ENCODE measurements around the gene CDKN1A.

GRCh38 chr6:36695414-36695813 is 16.9 kb downstream of the CDKN1A start:
- no peak for TF ChIP-seq CTCF (IDR thresholded peaks at IDR 0.05 in 2 of 3, conservative IDR thresholded peaks at IDR 0.05 in 1 of 3; ENCODE audit: control insufficient read depth in 2 of 3, extremely low read depth in 1 of 3, insufficient read depth in 1 of 3, low read depth in 3 of 3, low read length in 3 of 3)
- no peak for TF ChIP-seq REST (IDR thresholded peaks at IDR 0.05; ENCODE audit: low read depth, low read length)
- TF ChIP-seq SMAD1 (IDR thresholded peaks at IDR 0.05; ENCODE audit: low read depth, partially characterized antibody), result no peak
- TF ChIP-seq YY1 (IDR thresholded peaks at IDR 0.05; ENCODE audit: low read depth, low read length), result no peak
- no peak for TF ChIP-seq CBX5 (IDR thresholded peaks at IDR 0.05; ENCODE audit: low read depth)
- no peak for TF ChIP-seq TAF1 (IDR thresholded peaks at IDR 0.05; ENCODE audit: borderline replicate concordance, low read depth, low read length)
- no peak for TF ChIP-seq ZNF274 (IDR thresholded peaks at IDR 0.05; ENCODE audit: insufficient read depth, insufficient read length)
- TF ChIP-seq RFX5 (IDR thresholded peaks at IDR 0.05; ENCODE audit: low read depth, low read length), result no peak
- TF ChIP-seq NRF1 (conservative IDR thresholded peaks at IDR 0.05; ENCODE audit: low read depth, low read length), result no peak
- no peak for TF ChIP-seq ZNF24 (IDR thresholded peaks at IDR 0.05)
- no peak for TF ChIP-seq POLR2AphosphoS5 (IDR thresholded peaks at IDR 0.05; ENCODE audit: low read length)
- no peak for TF ChIP-seq POLR2A (IDR thresholded peaks at IDR 0.05; ENCODE audit: low read depth, low read length)
- no peak for TF ChIP-seq ZNF622 (IDR thresholded peaks at IDR 0.05)
- no peak for TF ChIP-seq HCFC1 (IDR thresholded peaks at IDR 0.05; ENCODE audit: low read length)
